GM19397 (cell line): ENCODE data around the gene SRSF12.
"Not testable (repeated sequence)": the region's sequence is repeated elsewhere in the genome, so short reads cannot be mapped to it uniquely, and the experiment has no call there.

Experiments
- ATAC-seq: cut with Tn5 transposase; IDR thresholded peaks from one replicate; pipeline ENCODE4 v1.9.1; 2021; ENCODE audit warnings: mild to moderate bottlenecking, moderate library complexity; ENCODE audit not compliant: unreplicated experiment

The SRSF12 gene

DNA sequence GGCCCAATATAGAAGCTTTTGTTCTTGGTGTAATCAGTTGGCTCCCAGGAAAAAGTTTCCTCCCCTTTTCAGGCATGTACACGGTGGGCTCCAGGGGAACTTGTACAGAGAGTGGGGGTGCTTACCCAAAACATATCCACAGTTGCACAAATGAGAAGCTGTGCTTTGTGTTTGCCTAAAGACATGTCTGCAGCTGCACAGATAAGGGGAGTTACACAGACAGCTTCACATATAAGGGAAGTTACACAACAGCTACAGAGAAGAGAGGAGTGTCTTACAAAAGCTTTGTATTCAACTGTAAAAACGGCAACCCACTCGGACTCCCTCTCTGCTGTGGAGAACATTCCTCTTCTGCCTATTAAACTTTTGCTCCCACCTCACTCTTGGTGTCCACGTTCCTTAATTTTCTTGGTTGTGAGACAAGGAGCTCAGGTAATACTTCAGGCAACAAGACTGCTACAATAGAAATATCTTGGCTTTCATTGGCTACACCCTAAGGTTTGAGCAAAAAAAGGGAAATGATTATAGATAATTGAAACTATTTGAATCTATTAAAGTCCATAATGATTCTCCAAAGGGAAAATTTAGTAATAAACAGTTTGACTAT lies 44.8 kb downstream of the SRSF12 start:
- ATAC-seq = no peak

DNA sequence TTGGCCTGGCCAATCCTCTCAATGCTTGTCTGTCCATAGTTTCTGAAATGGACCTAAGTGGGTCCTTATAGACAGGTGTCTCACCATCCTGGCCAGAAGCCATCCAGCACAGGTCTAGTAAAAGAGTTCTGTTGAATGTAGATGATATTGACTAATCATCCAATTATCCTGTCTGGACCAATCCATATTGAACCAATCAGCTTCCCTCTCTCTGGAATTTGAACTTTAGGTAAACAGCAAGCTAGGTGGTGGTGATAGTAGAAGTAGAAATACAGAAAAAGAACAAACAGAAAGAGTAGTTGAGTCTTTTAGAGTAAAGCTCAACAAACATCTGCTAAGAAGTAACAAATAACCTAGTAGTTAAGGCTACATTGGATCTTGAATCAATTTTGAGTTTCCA lies 46.8 kb downstream of the SRSF12 start:
- no peak for ATAC-seq

- no peak for ATAC-seq
Measured at GRCh38 chr6:89069536-89070163, 48.2 kb downstream of the SRSF12 start.

GRCh38 chr6:89068695-89069094 lies 49.2 kb downstream of the SRSF12 start:
- ATAC-seq = no peak

DNA sequence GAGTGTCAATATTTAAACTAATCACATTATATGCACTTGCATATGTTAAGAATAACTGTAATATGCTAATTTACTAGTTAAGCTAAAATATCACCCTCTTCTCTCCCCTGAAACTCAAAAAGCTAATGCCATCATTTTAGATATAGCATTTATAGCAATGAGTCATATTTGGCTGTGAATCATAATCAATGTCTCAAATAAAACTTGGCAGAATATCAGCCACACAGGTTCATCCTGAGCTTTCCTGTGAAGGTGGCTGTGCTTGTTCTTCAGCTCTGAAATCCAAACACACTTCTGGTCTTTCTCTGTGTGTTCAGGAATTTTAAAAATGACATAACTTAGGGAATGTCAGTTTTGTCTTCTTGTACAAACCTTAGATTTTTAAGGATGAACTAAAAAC lies 50.1 kb downstream of the SRSF12 start:
- ATAC-seq = no peak

- ATAC-seq = no peak
Measured at GRCh38 chr6:89066940-89067646, 50.8 kb downstream of the SRSF12 start.

DNA sequence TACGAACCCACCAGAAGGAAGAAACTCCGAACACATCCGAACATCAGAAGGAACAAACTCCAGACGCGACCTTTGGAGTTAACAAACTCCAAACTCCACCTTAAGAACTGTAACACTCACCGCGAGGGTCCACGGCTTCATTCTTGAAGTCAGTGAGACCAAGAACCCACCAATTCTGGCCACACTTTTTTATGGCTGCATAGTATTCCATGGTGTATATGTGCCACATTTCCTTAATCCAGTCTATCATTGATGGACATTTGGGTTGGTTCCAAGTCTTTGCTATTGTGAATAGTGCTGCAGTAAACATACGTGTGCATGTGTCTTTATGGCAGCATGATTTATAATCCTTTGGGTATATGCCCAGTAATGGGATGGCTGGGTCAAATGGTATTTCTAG lies 51.8 kb downstream of the SRSF12 start:
- not testable (repeated sequence) for ATAC-seq

DNA sequence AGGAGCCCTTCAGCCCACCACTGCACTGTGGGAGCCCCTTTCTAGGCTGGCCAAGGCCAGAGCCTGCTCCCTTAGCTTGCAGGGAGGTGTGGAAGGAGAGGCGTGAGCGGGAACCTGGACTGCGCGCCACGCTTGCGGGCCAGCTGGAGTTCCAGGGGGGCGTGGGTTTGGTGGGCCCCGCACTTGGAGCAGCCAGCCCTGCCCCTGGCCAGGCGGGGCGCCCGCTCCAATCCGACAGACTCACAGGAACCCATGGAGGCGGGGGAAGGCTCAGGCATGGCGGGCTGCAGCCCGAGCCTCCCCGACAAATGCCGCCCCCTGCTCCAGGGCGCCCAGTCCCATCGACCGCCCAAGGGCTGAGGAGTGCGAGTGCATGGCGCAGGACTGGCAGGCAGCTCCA lies 52.9 kb downstream of the SRSF12 start:
- ATAC-seq = not testable (repeated sequence)

DNA sequence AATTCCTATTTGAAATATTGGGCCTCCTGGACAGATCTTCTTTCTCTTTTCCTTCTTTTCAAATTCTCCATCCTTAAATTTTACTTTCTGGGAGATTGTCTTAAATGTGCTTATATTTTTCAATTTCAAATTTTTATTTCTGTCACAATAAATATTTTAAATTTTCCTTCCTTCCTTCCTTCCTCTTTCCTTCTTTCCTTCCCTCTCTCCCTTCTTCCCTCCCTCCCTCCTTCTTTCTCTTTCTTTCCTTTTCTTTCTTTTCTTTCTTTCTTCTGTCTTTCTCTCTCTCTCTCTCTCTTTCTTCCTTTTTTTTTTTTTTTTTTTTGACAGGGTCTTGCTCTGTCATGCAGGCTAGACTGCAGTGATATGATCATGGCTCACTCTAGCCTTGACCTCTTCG lies 54.0 kb downstream of the SRSF12 start:
- no peak for ATAC-seq

GRCh38 chr6:89059227-89059626 lies 58.6 kb downstream of the SRSF12 start:
- no peak for ATAC-seq

GRCh38 chr6:89058627-89059026 lies 59.2 kb downstream of the SRSF12 start:
- no peak for ATAC-seq

- ATAC-seq = no peak
Measured at GRCh38 chr6:89057759-89058158, 60.1 kb downstream of the SRSF12 start.

GRCh38 chr6:89054208-89054607 lies 63.7 kb downstream of the SRSF12 start:
- ATAC-seq = no peak

GRCh38 chr6:89051676-89052075 lies 66.2 kb downstream of the SRSF12 start:
- no peak for ATAC-seq

GRCh38 chr6:89050697-89051096 lies 67.2 kb downstream of the SRSF12 start:
- no peak for ATAC-seq

- no peak for ATAC-seq
Measured at GRCh38 chr6:89050155-89050554, 67.7 kb downstream of the SRSF12 start.

GRCh38 chr6:89048985-89049384 lies 68.9 kb downstream of the SRSF12 start:
- ATAC-seq = no peak

DNA sequence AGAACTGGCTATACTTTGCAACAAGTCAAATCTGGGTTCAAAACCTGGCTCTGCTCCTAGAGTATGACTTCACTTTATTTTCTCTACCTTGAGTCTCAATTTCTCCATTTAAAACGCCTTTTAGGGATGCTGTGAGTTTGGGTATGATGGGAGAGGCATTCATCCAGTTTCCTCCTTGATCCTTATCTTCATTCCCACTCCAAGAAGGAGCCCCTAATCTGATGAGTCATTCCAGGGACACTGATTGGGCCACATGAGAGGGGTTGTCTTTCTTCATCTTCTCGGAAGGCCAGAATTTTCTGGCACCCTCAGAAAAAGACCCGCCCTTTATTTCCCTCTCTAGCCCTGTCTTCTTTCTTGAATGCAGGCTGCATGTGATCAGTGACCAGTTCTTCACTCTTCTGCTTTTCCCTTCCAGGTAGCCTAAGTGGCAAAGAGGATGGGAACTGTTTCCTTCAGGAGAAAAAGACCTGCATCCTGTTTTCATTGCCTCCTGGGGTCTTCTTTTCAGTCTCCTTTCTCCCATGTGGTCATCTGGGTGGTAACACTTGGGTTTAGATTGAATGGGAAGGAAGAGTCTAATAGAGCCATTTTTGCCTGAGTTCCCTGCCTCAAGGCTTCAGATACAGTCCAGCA lies 69.5 kb downstream of the SRSF12 start:
- no peak for ATAC-seq

DNA sequence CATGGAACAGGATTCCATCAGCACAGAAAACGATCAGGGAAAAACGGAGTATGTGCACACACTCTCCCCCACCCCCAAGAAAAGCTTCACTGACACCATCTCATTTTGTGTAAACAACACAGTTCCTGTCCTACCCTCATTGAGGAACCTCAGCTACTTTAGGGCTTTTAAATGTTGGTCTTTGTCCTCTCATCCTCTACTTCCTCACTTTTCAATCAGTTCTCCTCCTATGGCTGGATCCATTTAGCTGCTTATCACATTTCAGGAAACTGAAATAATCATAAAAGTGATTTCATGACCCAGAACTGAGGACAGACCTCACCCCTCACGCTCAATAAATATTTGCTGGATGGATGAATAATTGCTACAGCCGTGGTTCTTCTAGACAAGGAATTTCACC lies 70.4 kb downstream of the SRSF12 start:
- no peak for ATAC-seq
